HG03025 (cell line): ENCODE results near the gene FGFRL1.
A peak's percentile ranks its signal among the peaks of the same experiment; 100 is the strongest.
"Not testable (repeated sequence)": the region's sequence is repeated elsewhere in the genome, so short reads cannot be mapped to it uniquely, and the experiment has no call there.

ENCODE experiments used
- ATAC-seq: cut with Tn5 transposase; IDR thresholded peaks from one replicate; pipeline ENCODE4 v1.9.1; 2021; ENCODE audit warnings: mild to moderate bottlenecking, moderate library complexity; ENCODE audit not compliant: unreplicated experiment, low FRiP score

Gene FGFRL1

DNA sequence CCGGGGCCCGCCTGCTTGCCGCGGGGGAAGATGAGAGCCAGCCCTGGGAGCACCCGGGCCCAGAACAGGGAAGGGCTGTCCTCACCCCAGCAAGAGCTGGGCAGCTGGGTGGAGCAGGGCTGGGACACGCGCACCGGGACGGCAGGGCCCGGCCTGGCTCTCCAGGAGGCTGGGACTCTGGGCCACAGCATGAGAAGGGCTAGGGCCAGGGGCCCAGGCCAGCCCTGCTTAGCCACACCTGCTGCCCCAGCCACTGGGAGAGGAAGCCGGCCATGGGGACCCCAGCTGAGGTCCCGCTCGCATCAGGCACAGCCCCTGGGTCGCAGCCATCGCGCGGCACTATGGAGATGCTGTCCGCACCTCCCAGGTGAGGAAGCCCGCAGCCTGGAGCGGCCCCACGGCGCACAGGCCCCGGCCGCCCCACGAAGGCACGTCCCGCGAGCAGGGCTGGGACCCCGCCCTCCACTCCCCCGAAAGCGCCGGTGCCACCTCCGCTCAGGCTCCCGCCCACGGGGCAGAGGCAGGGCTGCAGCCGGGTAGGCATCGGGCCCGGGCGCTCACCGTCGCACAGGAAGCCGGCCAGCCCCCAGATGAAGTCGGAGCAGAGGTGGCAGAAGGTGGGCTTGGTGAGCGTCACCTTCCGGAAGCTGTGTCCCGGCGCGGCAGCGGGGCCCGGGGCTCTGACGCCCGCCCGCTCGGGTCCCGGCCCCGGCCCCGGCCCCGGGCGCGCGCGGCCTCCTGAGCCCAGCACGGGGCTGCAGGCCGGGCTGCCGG is 38.6 kb upstream of the FGFRL1 start:
- ATAC-seq = peak; percentile 43

- ATAC-seq = peak; percentile 56
Observed at GRCh38 chr4:973431-974397, 37.7 kb upstream of the FGFRL1 start, which contains the start of gene DGKQ. DGKQ (minus strand) TSS chr4:973569; CDS start chr4:973482, 87 bp downstream.

- no peak for ATAC-seq
Observed at GRCh38 chr4:974668-975067, 36.8 kb upstream of the FGFRL1 start.

- ATAC-seq = not testable (repeated sequence)
Observed at GRCh38 chr4:976016-976415, 35.4 kb upstream of the FGFRL1 start.

DNA sequence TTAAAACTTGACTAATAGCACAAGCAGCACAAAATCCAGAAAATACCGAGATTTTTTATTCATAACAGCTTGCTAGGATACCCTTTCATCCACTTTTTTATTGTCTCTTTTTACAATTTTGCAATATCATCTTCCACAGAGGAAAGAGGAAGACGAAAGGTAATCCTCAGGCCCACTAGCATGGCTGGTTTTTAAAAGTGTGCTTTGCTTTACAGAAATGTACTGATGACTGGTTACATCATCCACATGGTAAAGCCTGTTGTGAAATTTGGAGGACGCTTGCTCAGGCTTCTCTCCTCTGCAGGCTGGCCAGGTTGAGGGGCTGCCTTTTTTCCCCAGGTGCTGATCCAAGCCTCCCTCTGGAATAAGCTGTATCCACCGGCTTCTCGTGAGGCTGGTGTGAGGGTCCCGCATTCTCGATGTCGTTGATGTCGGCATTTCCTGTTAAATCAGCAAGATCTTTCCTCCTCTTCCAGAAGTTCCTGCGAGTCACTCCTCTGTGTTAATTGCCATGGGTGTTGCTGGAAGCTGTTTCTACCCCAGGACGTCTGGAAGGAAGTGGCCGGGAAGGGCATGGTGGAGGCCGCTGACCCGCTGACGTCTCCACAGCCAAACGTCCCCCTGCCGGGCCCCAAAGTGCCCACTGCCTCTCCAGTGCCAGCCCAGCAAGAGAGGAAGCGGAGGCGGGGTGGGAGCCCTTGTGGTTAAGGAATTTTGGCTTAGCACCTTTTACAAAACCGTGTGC is 32.3 kb upstream of the FGFRL1 start:
- no peak for ATAC-seq

DNA sequence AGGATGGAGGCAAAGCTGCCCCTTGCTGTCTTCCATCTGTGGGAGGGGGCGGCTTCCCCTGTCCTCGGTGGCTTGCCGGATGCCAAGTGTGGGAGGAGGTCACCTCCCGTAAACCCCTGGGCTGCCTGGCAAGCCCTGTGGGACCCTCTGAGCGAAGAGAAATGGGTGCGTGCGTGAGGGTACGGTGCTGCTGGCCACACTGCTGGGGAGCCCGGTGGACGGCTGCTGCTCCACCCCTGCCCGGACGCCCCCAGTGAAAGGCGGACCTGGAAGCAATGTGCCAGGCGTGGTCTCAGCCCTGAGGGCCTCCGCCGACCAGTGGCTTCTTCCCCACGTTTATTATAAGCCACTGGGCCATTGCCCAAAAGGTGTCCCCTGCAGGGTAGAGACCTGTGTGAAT is 29.1 kb upstream of the FGFRL1 start:
- no peak for ATAC-seq

- no peak for ATAC-seq
Observed at GRCh38 chr4:982814-983213, 28.6 kb upstream of the FGFRL1 start.

GRCh38 chr4:984336-985054 is 26.9 kb upstream of the FGFRL1 start:
- no peak for ATAC-seq

- no peak for ATAC-seq
Observed at GRCh38 chr4:985123-985830, 26.1 kb upstream of the FGFRL1 start.

DNA sequence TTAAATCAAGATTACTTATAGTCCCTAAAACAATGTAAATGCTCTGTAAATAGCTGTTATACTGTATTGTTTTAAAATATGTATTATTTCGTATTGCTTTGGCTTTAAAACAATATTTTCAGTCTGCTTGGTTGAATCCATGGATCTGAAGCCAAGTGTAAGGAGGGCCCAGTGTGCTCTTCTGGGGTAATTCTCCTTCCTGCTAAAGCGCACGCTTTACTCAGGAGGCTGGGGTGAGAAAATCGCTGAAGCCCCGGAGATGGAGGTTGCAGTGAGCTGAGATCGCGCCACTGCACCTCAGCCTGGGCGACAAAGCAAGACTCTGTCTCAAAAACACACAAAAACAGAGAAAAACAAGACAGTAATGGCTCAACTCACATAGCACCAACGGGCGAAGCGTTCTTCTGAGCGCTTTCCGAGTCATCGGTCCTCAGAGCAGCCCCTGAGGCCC is 25.0 kb upstream of the FGFRL1 start:
- ATAC-seq = peak; percentile 16

GRCh38 chr4:986879-987623 is 24.4 kb upstream of the FGFRL1 start, which contains the start of gene IDUA:
IDUA (plus strand) TSS chr4:987044; CDS start chr4:987085, 41 bp downstream.
- peak; percentile 76 for ATAC-seq

DNA sequence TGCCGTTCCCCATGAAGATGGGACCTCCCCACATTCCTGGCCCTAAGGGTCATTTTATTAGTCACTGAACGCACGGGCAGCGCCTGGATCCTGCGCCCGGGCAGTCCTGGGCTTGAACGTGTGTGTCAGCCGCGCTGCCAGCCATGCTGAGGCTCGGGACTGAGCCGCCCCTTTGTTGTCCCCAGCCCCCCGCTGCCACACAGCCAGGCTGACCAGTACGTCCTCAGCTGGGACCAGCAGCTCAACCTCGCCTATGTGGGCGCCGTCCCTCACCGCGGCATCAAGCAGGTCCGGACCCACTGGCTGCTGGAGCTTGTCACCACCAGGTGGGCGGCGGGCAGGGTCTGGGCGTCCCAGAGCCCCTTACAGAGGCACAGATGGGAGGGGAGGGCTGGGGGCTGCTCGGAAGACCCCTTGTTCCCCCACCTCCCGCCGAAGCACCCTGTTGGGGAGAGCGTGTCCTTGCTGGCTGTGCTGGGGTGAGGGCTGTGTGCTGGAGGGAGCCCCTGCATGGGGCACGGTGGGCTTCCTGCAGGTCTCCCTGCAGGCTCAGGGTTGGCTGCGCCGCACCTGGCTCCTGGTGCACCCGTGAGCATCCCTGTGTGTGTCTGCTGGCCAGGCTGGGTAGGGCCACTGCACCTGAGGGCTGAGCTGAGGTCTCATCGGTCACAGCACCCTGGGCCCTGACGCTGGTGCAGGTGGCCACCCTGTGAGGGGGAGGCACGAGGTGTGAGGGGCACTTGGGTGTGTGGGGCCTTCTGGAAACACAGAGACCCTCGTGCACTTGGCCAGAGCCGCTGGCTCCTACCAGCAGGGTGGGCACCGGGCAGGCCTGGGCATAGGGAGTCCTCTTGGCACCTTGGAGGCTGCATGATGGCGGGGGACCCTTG is 23.6 kb upstream of the FGFRL1 start:
- no peak for ATAC-seq

GRCh38 chr4:988726-989721 is 22.4 kb upstream of the FGFRL1 start:
- ATAC-seq = no peak

- ATAC-seq = no peak
Observed at GRCh38 chr4:989722-990471, 21.5 kb upstream of the FGFRL1 start.

- ATAC-seq = no peak
Observed at GRCh38 chr4:990746-991367, 20.6 kb upstream of the FGFRL1 start.
